GM12801 (cell line): Measurements from ENCODE around the gene TMC3.

Source experiments
- TF ChIP-seq, protein P1 (sequence below): IDR thresholded peaks from one replicate; pipeline ENCODE4 v1.5.1; 2011; ENCODE audit warnings: control low read depth; ENCODE audit not compliant: insufficient read length; ENCODE audit errors: extremely low read depth

TMC3 gene

GRCh38 chr15:81281456-81281735 lies 92.6 kb downstream of the TMC3 start:
- TF ChIP-seq, protein P1, sequence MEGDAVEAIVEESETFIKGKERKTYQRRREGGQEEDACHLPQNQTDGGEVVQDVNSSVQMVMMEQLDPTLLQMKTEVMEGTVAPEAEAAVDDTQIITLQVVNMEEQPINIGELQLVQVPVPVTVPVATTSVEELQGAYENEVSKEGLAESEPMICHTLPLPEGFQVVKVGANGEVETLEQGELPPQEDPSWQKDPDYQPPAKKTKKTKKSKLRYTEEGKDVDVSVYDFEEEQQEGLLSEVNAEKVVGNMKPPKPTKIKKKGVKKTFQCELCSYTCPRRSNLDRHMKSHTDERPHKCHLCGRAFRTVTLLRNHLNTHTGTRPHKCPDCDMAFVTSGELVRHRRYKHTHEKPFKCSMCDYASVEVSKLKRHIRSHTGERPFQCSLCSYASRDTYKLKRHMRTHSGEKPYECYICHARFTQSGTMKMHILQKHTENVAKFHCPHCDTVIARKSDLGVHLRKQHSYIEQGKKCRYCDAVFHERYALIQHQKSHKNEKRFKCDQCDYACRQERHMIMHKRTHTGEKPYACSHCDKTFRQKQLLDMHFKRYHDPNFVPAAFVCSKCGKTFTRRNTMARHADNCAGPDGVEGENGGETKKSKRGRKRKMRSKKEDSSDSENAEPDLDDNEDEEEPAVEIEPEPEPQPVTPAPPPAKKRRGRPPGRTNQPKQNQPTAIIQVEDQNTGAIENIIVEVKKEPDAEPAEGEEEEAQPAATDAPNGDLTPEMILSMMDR: no peak
